ENCODE measurements around the gene SLC34A1. TPM values are rescaled to one million over a fixed set of nuclear protein-coding genes. Genes with fewer than 3 reads are reported as not detected.
A peak's percentile ranks its signal among the peaks of the same experiment; 100 is the strongest.
"Not testable (repeated sequence)": the region's sequence is repeated elsewhere in the genome, so short reads cannot be mapped to it uniquely, and the experiment has no call there.

Gene SLC34A1
- total and polyA plus RNA-seq, 8 donors = 0.10 TPM; not detected in 7

- DNase-seq = no peak
- intact Hi-C loops (cut with DNase I; ENCODE audit: low total_unique reads) = no loop called here
- WGBS, 5 donors = 75 to 83% (median 75%) methylated on average over 3 of the region's 3 CpGs
Measured at GRCh38 chr5:177414481-177414880, 30.2 kb downstream of the SLC34A1 start.

GRCh38 chr5:177417081-177417480 lies 32.8 kb downstream of the SLC34A1 start:
- H3K27me3 ChIP-seq; H3K4me3 ChIP-seq; H3K36me3 ChIP-seq; DNase-seq; H3K9me3 ChIP-seq; intact Hi-C loops (cut with DNase I; ENCODE audit: low total_unique reads); H3K4me1 ChIP-seq; H3K27ac ChIP-seq: not testable (repeated sequence)
- WGBS, 5 donors = 80 to 90% (median 81%) methylated on average over 6 of the region's 6 CpGs

More at GRCh38 chr5:177414481-177414880, 30.2 kb downstream of the SLC34A1 start:
- no peak overlapping the region for H3K27ac ChIP-seq
- H3K36me3 ChIP-seq = no peaks in the 10 kb centered on the region
- no peaks in the 10 kb centered on the region for H3K27me3 ChIP-seq
- H3K9me3 ChIP-seq = no peaks in the 10 kb centered on the region
- peaks cover 0 to 6% (median 0%) of the 10 kb centered on the region in 4 donors for H3K4me1 ChIP-seq
- no peak overlapping the region for H3K4me3 ChIP-seq
- TF ChIP-seq CTCF (IDR thresholded peaks at IDR 0.05) (no peak), POLR2AphosphoS5 (IDR thresholded peaks at IDR 0.05) (no peak), EP300 (IDR thresholded peaks at IDR 0.05) (no peak), POLR2A (IDR thresholded peaks at IDR 0.05) (no peak)

- WGBS, 5 donors = 79 to 82% (median 80%) methylated on average over 3 of the region's 3 CpGs
- no peak overlapping the region for H3K4me3 ChIP-seq
- intact Hi-C loops (cut with DNase I; ENCODE audit: low total_unique reads) = no loop called here
- no peaks in the 10 kb centered on the region for H3K27me3 ChIP-seq
- no peaks in the 10 kb centered on the region for H3K9me3 ChIP-seq
- H3K36me3 ChIP-seq = no peaks in the 10 kb centered on the region
- no peak overlapping the region for H3K27ac ChIP-seq
- H3K4me1 ChIP-seq = peaks cover 0 to 6% (median 0%) of the 10 kb centered on the region in 4 donors
- no peak for TF ChIP-seq POLR2A (IDR thresholded peaks at IDR 0.05)
- peak in 1 of 3 donors; percentile 19 for TF ChIP-seq POLR2AphosphoS5 (IDR thresholded peaks at IDR 0.05)
- TF ChIP-seq EP300 (IDR thresholded peaks at IDR 0.05) = no peak
- DNase-seq = no peak
Measured at GRCh38 chr5:177419046-177419445, 34.8 kb downstream of the SLC34A1 start.

GRCh38 chr5:177420472-177420871 lies 36.2 kb downstream of the SLC34A1 start:
- H3K4me1 ChIP-seq = peaks cover 2 to 13% (median 5%) of the 10 kb centered on the region in 4 donors
- H3K4me3 ChIP-seq; H3K36me3 ChIP-seq; H3K27me3 ChIP-seq; H3K27ac ChIP-seq; intact Hi-C loops (cut with DNase I; ENCODE audit: low total_unique reads); DNase-seq; H3K9me3 ChIP-seq: not testable (repeated sequence)
- 65 to 76% (median 69%) methylated on average over 7 of the region's 7 CpGs for WGBS, 5 donors

- Histone ChIP-seq H3K4me1 (peaks cover 4 to 16% (median 9%) of the 10 kb centered on the region in 4 donors), H3K27me3 (no peaks in the 10 kb centered on the region), H3K27ac (no peak overlapping the region), H3K9me3 (no peaks in the 10 kb centered on the region), H3K36me3 (no peaks in the 10 kb centered on the region), H3K4me3 (no peak overlapping the region)
- TF ChIP-seq CTCF (IDR thresholded peaks at IDR 0.05) (no peak), POLR2AphosphoS5 (IDR thresholded peaks at IDR 0.05) (no peak), POLR2A (IDR thresholded peaks at IDR 0.05) (no peak), EP300 (IDR thresholded peaks at IDR 0.05) (no peak)
- intact Hi-C loops (cut with DNase I; ENCODE audit: low total_unique reads) = no loop called here
- WGBS, 5 donors = 83 to 87% (median 84%) methylated on average over 6 of the region's 6 CpGs
- DNase-seq = no peak
Measured at GRCh38 chr5:177421062-177421798, 37.0 kb downstream of the SLC34A1 start.

GRCh38 chr5:177423671-177424070 lies 39.4 kb downstream of the SLC34A1 start:
- Histone ChIP-seq H3K9me3 (no peaks in the 10 kb centered on the region), H3K4me3 (no peak overlapping the region), H3K27me3 (no peaks in the 10 kb centered on the region), H3K27ac (no peak overlapping the region), H3K36me3 (no peaks in the 10 kb centered on the region), H3K4me1 (peaks cover 22 to 28% (median 27%) of the 10 kb centered on the region in 4 donors)
- 85 to 100% (median 86%) methylated on average over 2 of the region's 2 CpGs for WGBS, 5 donors
- intact Hi-C loops (cut with DNase I; ENCODE audit: low total_unique reads) = no loop called here
- TF ChIP-seq POLR2A (IDR thresholded peaks at IDR 0.05) (no peak), CTCF (IDR thresholded peaks at IDR 0.05) (no peak), POLR2AphosphoS5 (IDR thresholded peaks at IDR 0.05) (no peak), EP300 (IDR thresholded peaks at IDR 0.05) (no peak)
- no peak for DNase-seq

Data from stomach (tissue), 9 donors.